ENCODE data around the gene RNF25.

Gene RNF25

GRCh38 chr2:218671097-218671653, 627 bp downstream of the RNF25 start:
- no peaks in the 10 kb centered on the region for H3K27me3 ChIP-seq (replicated peaks; ENCODE audit: control insufficient read depth, insufficient read depth, low read length)
- H3K9ac ChIP-seq (ENCODE audit: low read length), result peak overlapping the region; percentile 96
- H3K36me3 ChIP-seq (ENCODE audit: control insufficient read depth, insufficient read depth, low read length, severe bottlenecking), result peaks cover 22% of the 10 kb centered on the region
- peaks cover 13% of the 10 kb centered on the region for H3K4me1 ChIP-seq (ENCODE audit: control insufficient read depth, insufficient read depth, low read length)
- peak; percentile 36 for DNase-seq (ENCODE audit: low read depth)
- peak overlapping the region; percentile 97 for H3K4me3 ChIP-seq (ENCODE audit: low read length)
- H3K9me3 ChIP-seq (ENCODE audit: control insufficient read depth, low read length), result no peaks in the 10 kb centered on the region

DNA sequence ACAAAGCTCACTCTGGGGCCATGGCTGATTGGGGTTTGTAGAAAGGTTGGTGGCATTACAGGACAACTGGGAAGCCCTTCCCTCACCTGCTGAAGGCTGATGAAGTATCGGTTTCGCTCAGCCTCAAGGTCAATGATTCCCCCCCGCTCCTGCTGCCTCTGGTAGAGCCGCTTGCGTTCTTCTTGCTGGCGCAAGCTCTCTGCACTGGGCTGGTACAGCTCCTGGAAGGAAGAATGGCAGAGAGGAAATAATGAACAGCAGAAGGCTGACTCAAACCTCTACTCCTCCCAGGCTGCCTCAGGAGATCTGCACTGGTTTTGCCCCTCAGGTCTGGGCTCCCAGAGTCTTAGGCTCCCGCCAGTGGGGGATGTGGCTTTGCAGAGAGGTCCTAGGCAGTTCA, 7.1 kb downstream of the RNF25 start:
- no peak for DNase-seq (ENCODE audit: low read depth)
- Histone ChIP-seq H3K9me3 (ENCODE audit: control insufficient read depth, low read length) (no peaks in the 10 kb centered on the region), H3K27me3 (replicated peaks; ENCODE audit: control insufficient read depth, insufficient read depth, low read length) (no peaks in the 10 kb centered on the region), H3K4me1 (ENCODE audit: control insufficient read depth, insufficient read depth, low read length) (peaks cover 6% of the 10 kb centered on the region), H3K36me3 (ENCODE audit: control insufficient read depth, insufficient read depth, low read length, severe bottlenecking) (peaks cover 63% of the 10 kb centered on the region), H3K4me3 (ENCODE audit: low read length) (no peak overlapping the region), H3K9ac (ENCODE audit: low read length) (no peak overlapping the region)

DNA sequence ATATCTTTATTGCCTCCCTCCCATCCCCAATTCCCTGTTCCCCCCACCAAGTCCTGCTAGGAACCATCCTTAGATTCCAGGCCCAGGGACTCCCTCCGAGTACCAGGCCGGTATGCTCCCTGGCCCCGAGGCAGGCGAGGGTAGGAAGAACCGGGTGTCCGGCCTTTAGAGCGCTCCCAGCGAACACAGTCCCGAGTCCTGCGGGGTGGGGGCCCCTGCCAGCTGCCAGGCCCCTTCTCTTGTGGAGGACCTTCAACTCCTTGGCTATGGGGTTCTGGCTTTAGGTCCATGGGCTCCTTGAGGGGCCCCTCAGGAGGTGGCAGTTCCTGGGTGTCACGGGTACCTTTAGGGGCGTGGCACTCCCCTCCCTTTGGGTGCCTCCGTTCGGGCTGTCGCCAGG, 7.9 kb downstream of the RNF25 start:
- H3K36me3 ChIP-seq (ENCODE audit: control insufficient read depth, insufficient read depth, low read length, severe bottlenecking), result peaks cover 63% of the 10 kb centered on the region
- H3K4me3 ChIP-seq (ENCODE audit: low read length), result no peak overlapping the region
- H3K9me3 ChIP-seq (ENCODE audit: control insufficient read depth, low read length), result no peaks in the 10 kb centered on the region
- no peak overlapping the region for H3K9ac ChIP-seq (ENCODE audit: low read length)
- DNase-seq (ENCODE audit: low read depth), result no peak
- H3K27me3 ChIP-seq (replicated peaks; ENCODE audit: control insufficient read depth, insufficient read depth, low read length), result no peaks in the 10 kb centered on the region
- H3K4me1 ChIP-seq (ENCODE audit: control insufficient read depth, insufficient read depth, low read length), result peaks cover 6% of the 10 kb centered on the region

DNA sequence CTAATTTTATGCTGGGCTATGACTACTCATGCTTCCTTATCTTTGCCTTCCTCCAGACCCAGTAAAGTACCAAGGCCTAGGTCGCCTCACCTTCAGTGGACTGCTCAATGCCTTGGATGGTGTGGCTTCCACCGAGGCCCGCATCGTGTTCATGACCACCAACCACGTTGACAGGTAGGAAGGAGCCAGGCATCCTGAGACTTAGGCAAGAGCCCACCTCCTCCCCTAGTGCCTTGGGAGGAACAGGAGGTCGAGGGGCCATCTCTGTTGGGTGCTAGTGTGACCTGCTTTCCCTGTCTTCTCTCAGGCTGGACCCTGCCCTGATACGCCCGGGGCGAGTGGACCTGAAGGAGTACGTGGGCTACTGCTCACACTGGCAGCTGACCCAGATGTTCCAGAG, 9.0 kb downstream of the RNF25 start:
- DNase-seq (ENCODE audit: low read depth), result no peak
- Histone ChIP-seq H3K9ac (ENCODE audit: low read length) (no peak overlapping the region), H3K27me3 (replicated peaks; ENCODE audit: control insufficient read depth, insufficient read depth, low read length) (no peaks in the 10 kb centered on the region), H3K36me3 (ENCODE audit: control insufficient read depth, insufficient read depth, low read length, severe bottlenecking) (peaks cover 60% of the 10 kb centered on the region), H3K4me3 (ENCODE audit: low read length) (no peak overlapping the region), H3K9me3 (ENCODE audit: control insufficient read depth, low read length) (no peaks in the 10 kb centered on the region), H3K4me1 (ENCODE audit: control insufficient read depth, insufficient read depth, low read length) (peaks cover 11% of the 10 kb centered on the region)

DNA sequence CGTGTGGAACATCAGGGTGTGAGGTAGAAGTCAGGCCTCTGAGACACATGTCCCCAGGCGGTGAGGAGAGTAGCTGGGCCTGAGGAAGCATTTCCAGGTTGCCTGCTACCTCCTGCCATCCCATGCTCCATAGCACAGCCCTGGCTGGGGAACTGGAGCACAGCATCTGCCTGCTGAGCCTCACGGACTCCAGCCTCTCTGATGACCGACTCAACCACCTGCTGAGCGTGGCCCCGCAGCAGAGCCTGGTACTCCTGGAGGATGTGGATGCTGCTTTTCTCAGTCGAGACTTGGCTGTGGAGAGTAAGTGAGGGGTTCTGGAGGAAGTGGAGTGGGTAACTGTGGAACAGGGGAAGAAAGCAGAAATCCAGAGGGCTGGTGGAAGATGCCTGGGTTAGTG, 9.4 kb downstream of the RNF25 start:
- Histone ChIP-seq H3K4me3 (ENCODE audit: low read length) (no peak overlapping the region), H3K9me3 (ENCODE audit: control insufficient read depth, low read length) (no peaks in the 10 kb centered on the region), H3K9ac (ENCODE audit: low read length) (no peak overlapping the region), H3K27me3 (replicated peaks; ENCODE audit: control insufficient read depth, insufficient read depth, low read length) (no peaks in the 10 kb centered on the region), H3K36me3 (ENCODE audit: control insufficient read depth, insufficient read depth, low read length, severe bottlenecking) (peaks cover 55% of the 10 kb centered on the region), H3K4me1 (ENCODE audit: control insufficient read depth, insufficient read depth, low read length) (peaks cover 11% of the 10 kb centered on the region)
- DNase-seq (ENCODE audit: low read depth), result no peak

- Histone ChIP-seq H3K4me3 (ENCODE audit: low read length) (peak overlapping the region; percentile 94), H3K36me3 (ENCODE audit: control insufficient read depth, insufficient read depth, low read length, severe bottlenecking) (peaks cover 47% of the 10 kb centered on the region)
Observed at GRCh38 chr2:218659988-218660358, 11.8 kb downstream of the RNF25 start.

DNA sequence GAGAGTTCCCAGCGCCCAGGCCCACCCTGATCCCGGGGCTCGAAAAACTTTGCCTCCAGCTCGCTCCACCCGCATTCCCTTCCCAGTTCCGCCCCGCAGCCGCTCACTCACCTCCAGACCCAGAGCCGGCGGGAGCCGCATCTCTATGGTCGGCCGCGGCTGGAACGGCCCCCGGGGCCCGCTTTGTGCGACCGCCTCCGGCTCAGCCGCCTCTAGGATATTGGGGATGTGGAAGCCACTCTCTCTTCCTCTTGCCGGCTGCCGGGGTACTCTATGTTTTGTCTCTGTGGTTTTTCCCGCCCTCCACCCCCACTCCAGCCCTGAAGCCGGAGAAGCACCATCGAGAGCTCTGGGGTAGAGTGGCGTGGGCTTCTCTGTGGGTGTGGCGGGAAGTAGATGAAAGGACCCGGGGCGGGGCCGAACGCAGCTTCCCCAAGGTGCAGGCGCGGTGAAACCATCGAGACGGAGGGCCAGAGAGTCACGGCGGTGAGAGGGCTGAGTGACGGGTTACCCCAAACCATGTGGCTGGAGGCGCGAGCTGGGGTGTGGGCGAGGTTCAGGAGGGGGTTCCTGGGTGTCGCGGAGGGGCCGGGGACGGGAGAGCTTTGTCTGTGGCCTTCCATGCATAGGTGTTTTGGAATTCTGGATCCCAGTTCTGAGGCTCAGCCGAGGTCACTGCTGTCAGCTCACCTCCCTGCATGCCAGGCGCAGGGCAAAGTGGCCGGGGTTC, 12.4 kb downstream of the RNF25 start, which contains the start of the genes BCS1L and ZNF142:
Gene BCS1L (plus strand): TSS at position 426 of the 730 bp plus-strand sequence. CDS start 1,305 bp downstream, outside the sequence.
Gene ZNF142 (minus strand): TSS at position 366 of the 730 bp plus-strand sequence. CDS start 3,194 bp downstream, outside the sequence.
- H3K9me3 ChIP-seq (ENCODE audit: control insufficient read depth, low read length), result no peaks in the 10 kb centered on the region
- peak; percentile 89 for DNase-seq (ENCODE audit: low read depth)
- H3K4me3 ChIP-seq (ENCODE audit: low read length), result peak within 1 kb of the TSS; percentile 94
- peaks cover 46% of the 10 kb centered on the region for H3K36me3 ChIP-seq (ENCODE audit: control insufficient read depth, insufficient read depth, low read length, severe bottlenecking)
- H3K4me1 ChIP-seq (ENCODE audit: control insufficient read depth, insufficient read depth, low read length), result peaks cover 11% of the 10 kb centered on the region
- no peaks in the 10 kb centered on the region for H3K27me3 ChIP-seq (replicated peaks; ENCODE audit: control insufficient read depth, insufficient read depth, low read length)
- H3K9ac ChIP-seq (ENCODE audit: low read length), result peak within 1 kb of the TSS; percentile 88

More at GRCh38 chr2:218659988-218660358, 11.8 kb downstream of the RNF25 start:
- Histone ChIP-seq H3K9ac (ENCODE audit: low read length) (peak overlapping the region; percentile 88), H3K4me1 (ENCODE audit: control insufficient read depth, insufficient read depth, low read length) (peaks cover 11% of the 10 kb centered on the region), H3K27me3 (replicated peaks; ENCODE audit: control insufficient read depth, insufficient read depth, low read length) (no peaks in the 10 kb centered on the region), H3K9me3 (ENCODE audit: control insufficient read depth, low read length) (no peaks in the 10 kb centered on the region)
- no peak for DNase-seq (ENCODE audit: low read depth)

- Histone ChIP-seq H3K36me3 (ENCODE audit: control insufficient read depth, insufficient read depth, low read length, severe bottlenecking) (peaks cover 46% of the 10 kb centered on the region), H3K4me1 (ENCODE audit: control insufficient read depth, insufficient read depth, low read length) (peaks cover 11% of the 10 kb centered on the region)
- peak; percentile 70 for DNase-seq (ENCODE audit: low read depth)
Observed at GRCh38 chr2:218658671-218659257, 13.0 kb downstream of the RNF25 start.

DNA sequence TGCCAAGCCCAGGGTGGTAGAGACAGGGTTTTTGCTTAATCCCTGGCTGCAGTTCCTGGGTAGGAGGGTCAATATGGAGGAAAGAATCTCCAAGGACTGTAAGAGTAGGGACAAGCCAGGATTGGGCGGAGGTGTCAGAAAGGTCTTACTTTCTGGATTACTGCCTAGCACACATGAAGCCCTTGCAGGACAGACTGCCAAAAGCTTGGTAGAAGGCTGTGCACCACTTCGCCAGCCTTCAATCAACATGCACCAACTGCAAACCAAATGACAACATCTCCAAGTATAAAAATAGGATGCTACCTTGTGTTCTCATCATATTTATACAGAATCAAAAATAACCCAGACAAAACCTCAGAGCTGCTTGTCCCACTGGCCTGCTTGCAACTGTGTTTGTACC, 16.1 kb downstream of the RNF25 start:
- Histone ChIP-seq H3K27me3 (replicated peaks; ENCODE audit: control insufficient read depth, insufficient read depth, low read length) (no peaks in the 10 kb centered on the region), H3K4me1 (ENCODE audit: control insufficient read depth, insufficient read depth, low read length) (peaks cover 19% of the 10 kb centered on the region), H3K4me3 (ENCODE audit: low read length) (no peak overlapping the region), H3K36me3 (ENCODE audit: control insufficient read depth, insufficient read depth, low read length, severe bottlenecking) (peaks cover 46% of the 10 kb centered on the region), H3K9me3 (ENCODE audit: control insufficient read depth, low read length) (no peaks in the 10 kb centered on the region), H3K9ac (ENCODE audit: low read length) (no peak overlapping the region)
- DNase-seq (ENCODE audit: low read depth), result no peak

More at GRCh38 chr2:218658671-218659257, 13.0 kb downstream of the RNF25 start:
- H3K27me3 ChIP-seq (replicated peaks; ENCODE audit: control insufficient read depth, insufficient read depth, low read length), result no peaks in the 10 kb centered on the region
- H3K4me3 ChIP-seq (ENCODE audit: low read length), result peak overlapping the region; percentile 94
- H3K9ac ChIP-seq (ENCODE audit: low read length), result peak overlapping the region; percentile 88
- H3K9me3 ChIP-seq (ENCODE audit: control insufficient read depth, low read length), result no peaks in the 10 kb centered on the region

DNA sequence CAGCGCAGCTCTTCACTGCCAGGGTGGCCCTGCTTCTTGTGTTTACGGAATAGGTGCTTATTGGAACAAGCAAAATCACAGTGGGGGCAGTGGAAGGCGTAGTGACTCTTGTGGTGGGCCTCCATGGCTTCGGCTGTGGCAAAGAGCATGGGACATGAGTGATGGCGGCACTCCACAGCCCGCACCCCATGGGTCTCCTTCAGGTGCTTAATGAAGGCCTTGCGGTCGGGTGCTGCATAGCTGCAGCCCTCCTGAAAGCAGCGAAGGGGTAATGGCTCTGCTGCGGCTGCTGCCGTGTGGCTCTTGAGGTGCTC, 23.1 kb downstream of the RNF25 start:
- Histone ChIP-seq H3K9ac (ENCODE audit: low read length) (no peak overlapping the region), H3K27me3 (replicated peaks; ENCODE audit: control insufficient read depth, insufficient read depth, low read length) (no peaks in the 10 kb centered on the region), H3K9me3 (ENCODE audit: control insufficient read depth, low read length) (no peaks in the 10 kb centered on the region), H3K4me3 (ENCODE audit: low read length) (no peak overlapping the region), H3K4me1 (ENCODE audit: control insufficient read depth, insufficient read depth, low read length) (peaks cover 22% of the 10 kb centered on the region), H3K36me3 (ENCODE audit: control insufficient read depth, insufficient read depth, low read length, severe bottlenecking) (peaks cover 81% of the 10 kb centered on the region)
- no peak for DNase-seq (ENCODE audit: low read depth)

DNA sequence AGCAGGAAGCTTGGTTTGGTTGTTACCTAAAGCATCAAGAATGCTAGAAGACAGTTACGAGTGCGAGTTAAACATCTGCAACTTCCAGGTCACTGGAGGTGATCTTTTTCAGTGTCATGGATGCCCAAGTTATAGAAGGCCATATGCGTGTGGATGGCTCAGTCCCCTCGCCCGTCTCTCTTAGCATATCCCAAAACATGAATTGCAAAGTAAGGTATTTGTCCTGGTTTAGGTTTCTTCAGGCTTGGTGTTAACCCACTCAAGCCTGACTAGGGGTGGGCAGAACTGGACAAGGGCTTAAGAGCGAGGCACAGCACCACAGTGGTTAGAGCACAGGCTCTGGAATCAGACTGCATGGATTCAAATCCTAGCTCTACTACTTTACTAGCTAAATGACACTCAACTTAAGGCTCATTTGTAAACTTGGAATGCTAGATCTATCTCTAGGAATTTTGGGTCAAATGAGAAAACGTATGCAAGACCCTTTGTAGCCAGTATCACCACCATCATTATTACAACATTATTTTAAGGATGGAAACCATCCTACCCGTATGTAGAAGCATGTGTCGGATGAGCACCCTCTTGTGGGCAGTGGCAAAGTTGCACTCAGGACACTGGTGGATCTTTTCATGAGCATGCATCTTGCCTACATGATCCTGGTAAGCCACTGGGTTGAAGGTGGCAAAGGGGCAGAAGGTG, 23.6 kb downstream of the RNF25 start:
- peak; percentile 81 for DNase-seq (ENCODE audit: low read depth)
- no peaks in the 10 kb centered on the region for H3K27me3 ChIP-seq (replicated peaks; ENCODE audit: control insufficient read depth, insufficient read depth, low read length)
- H3K4me3 ChIP-seq (ENCODE audit: low read length), result no peak overlapping the region
- H3K9me3 ChIP-seq (ENCODE audit: control insufficient read depth, low read length), result no peaks in the 10 kb centered on the region
- no peak overlapping the region for H3K9ac ChIP-seq (ENCODE audit: low read length)
- peaks cover 22% of the 10 kb centered on the region for H3K4me1 ChIP-seq (ENCODE audit: control insufficient read depth, insufficient read depth, low read length)
- peaks cover 82% of the 10 kb centered on the region for H3K36me3 ChIP-seq (ENCODE audit: control insufficient read depth, insufficient read depth, low read length, severe bottlenecking)
